ENCODE results near the gene EIF4EBP2.

The EIF4EBP2 gene

GRCh38 chr10:70417568-70417967, 13.6 kb downstream of the EIF4EBP2 start:
- H3K4me3 ChIP-seq (replicated peaks; ENCODE audit: low read depth, low read length), result no peak overlapping the region
- no peak for TF ChIP-seq CTCF (IDR thresholded peaks at IDR 0.05; ENCODE audit: low read depth, low read length, missing control alignments)
- no peak for DNase-seq (ENCODE audit: extremely low read depth, low read depth)

GRCh38 chr10:70418229-70418628, 14.3 kb downstream of the EIF4EBP2 start:
- no peak for TF ChIP-seq CTCF (IDR thresholded peaks at IDR 0.05; ENCODE audit: low read depth, low read length, missing control alignments)
- DNase-seq (ENCODE audit: extremely low read depth, low read depth), result no peak
- H3K4me3 ChIP-seq (replicated peaks; ENCODE audit: low read depth, low read length), result no peak overlapping the region

DNA sequence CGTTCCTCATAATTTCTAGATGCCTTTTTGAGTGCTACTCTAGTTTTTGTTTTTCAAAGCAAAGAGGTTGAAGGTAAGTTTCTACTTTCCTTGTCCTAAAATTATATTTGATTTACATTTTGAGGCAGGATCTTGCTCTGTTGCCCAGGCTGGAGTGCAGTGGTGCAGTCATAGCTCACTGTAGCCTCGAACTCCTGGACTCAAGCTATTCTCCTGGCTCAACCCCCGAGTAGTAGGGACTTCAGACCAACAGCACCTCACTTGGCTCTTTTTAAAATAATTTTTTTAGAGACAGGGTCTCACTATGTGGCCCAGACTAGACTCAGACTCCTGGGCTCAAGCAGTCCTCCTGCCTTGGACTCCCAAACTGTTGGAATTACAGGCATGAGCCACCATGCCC, 14.8 kb downstream of the EIF4EBP2 start:
- DNase-seq (ENCODE audit: extremely low read depth, low read depth), result no peak
- H3K4me3 ChIP-seq (replicated peaks; ENCODE audit: low read depth, low read length), result no peak overlapping the region
- no peak for TF ChIP-seq CTCF (IDR thresholded peaks at IDR 0.05; ENCODE audit: low read depth, low read length, missing control alignments)

DNA sequence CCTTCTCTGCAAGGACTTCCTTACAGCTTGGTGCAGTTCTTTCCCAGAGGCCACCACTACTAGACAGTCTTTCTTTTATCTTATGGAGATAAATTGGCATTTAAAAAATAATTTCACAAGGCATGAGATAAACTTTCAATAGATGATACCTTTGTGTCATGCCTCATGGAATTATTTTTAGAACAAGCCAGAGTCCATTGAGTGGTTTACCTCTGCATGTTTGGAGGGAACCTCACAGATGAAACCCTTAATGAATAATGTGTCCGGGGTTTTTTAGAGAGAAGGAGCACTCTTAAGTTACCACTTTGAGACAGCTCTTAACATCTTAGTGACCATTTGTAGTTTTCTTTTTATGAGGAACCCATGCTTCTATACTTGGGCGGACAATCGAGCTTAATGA, 20.4 kb downstream of the EIF4EBP2 start:
- DNase-seq (ENCODE audit: extremely low read depth, low read depth), result no peak
- H3K4me3 ChIP-seq (replicated peaks; ENCODE audit: low read depth, low read length), result no peak overlapping the region
- no peak for TF ChIP-seq CTCF (IDR thresholded peaks at IDR 0.05; ENCODE audit: low read depth, low read length, missing control alignments)

- no peak for DNase-seq (ENCODE audit: extremely low read depth, low read depth)
- TF ChIP-seq CTCF (IDR thresholded peaks at IDR 0.05; ENCODE audit: low read depth, low read length, missing control alignments), result no peak
- no peak overlapping the region for H3K4me3 ChIP-seq (replicated peaks; ENCODE audit: low read depth, low read length)
Observed at GRCh38 chr10:70425096-70425495, 21.2 kb downstream of the EIF4EBP2 start.

DNA sequence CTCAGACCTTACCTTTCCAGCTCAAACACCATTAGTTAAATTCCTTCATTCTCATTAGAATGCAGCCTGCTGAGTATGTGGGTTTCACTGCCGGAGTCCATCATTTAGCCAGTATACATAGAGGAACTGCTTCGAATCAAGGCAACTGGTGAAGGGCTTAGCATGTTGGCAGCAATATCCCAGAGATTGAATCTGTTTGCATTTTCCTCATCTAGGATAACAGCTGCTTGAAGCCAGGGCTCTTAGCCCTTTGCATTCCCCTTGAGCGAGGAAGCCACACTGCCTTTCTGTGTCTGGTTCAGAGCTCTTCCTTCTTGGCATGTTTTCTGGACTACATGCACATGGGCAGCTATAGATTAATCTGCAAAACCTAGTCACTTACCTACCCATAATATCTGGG, 22.9 kb downstream of the EIF4EBP2 start:
- H3K4me3 ChIP-seq (replicated peaks; ENCODE audit: low read depth, low read length), result no peak overlapping the region
- no peak for TF ChIP-seq CTCF (IDR thresholded peaks at IDR 0.05; ENCODE audit: low read depth, low read length, missing control alignments)
- no peak for DNase-seq (ENCODE audit: extremely low read depth, low read depth)

All from HFF-Myc (cell line).